A673 (cell line): ENCODE results near the gene NACC2. TPM values are rescaled to one million over a fixed set of nuclear protein-coding genes. Genes with fewer than 3 reads are reported as not detected.

Source experiments
- BruUV-seq: library from RNA; stranded (reverse); fragments of 400-500 nt; replicated peaks from 2 replicates; lab custom pipeline; 2021; lab: Mats Ljungman, UMichigan
- CTCF ChIA-PET: fragments of 300-600 bp; sonication (Branson Sonifier 250); formaldehyde crosslinking; loops from one replicate; lab custom pipeline; 2022; ENCODE audit warnings: antibody characterized with exemption; lab: Charles Lee
- POLR2A ChIA-PET: fragments of 300-600 bp; sonication (Branson Sonifier 250); formaldehyde crosslinking; loops from one replicate; lab custom pipeline; 2022; ENCODE audit warnings: antibody characterized with exemption; ENCODE audit not compliant: low non-redundant PET; lab: Charles Lee
- DNase-seq: peaks from one replicate; pipeline ENCODE4 v3.0.0-alpha.2; 2015; ENCODE audit warnings: low spot score
- H3K27ac ChIP-seq: fragments of 200-600 bp; sonication (generic); 2 replicates; pipeline ENCODE4 v1.5.1; 2016; ENCODE audit warnings: mixed run types, low read depth, mild to moderate bottlenecking, mixed read lengths, antibody characterized with exemption, low read length; ENCODE audit not compliant: poor library complexity, severe bottlenecking
- H3K27me3 ChIP-seq: fragments of 200-600 bp; sonication (generic); replicated peaks from 2 replicates; pipeline ENCODE4 v1.6.1; 2017; ENCODE audit warnings: mixed run types, low read depth, mild to moderate bottlenecking, mixed read lengths, antibody characterized with exemption, low read length; ENCODE audit not compliant: insufficient read depth, poor library complexity
- H3K36me3 ChIP-seq: fragments of 200-600 bp; sonication (generic); 2 replicates; pipeline ENCODE4 v1.6.1; 2016; ENCODE audit warnings: mixed run types, mild to moderate bottlenecking, mixed read lengths, antibody characterized with exemption, low read length; ENCODE audit not compliant: insufficient read depth, poor library complexity, severe bottlenecking
- H3K4me1 ChIP-seq: fragments of 200-600 bp; sonication (generic); 2 replicates; pipeline ENCODE4 v1.6.1; 2017; ENCODE audit warnings: mixed run types, mild to moderate bottlenecking, mixed read lengths, antibody characterized with exemption, low read length; ENCODE audit not compliant: insufficient read depth, poor library complexity, severe bottlenecking
- H3K4me3 ChIP-seq: fragments of 200-600 bp; sonication (generic); 2 replicates; pipeline ENCODE4 v1.5.1; 2016; ENCODE audit warnings: low read depth, mixed run types, mild to moderate bottlenecking, mixed read lengths, low read length; ENCODE audit not compliant: poor library complexity, severe bottlenecking
- H3K9me3 ChIP-seq: fragments of 200-600 bp; sonication (generic); 2 replicates; pipeline ENCODE4 v1.6.1; 2016; ENCODE audit warnings: mixed run types, low read depth, mild to moderate bottlenecking, mixed read lengths, antibody characterized with exemption, low read length; ENCODE audit not compliant: poor library complexity, severe bottlenecking
- CTCF ChIP-seq: fragments of 300-800, 200-600 bp; sonication (generic); conservative IDR thresholded peaks from 2 replicates; pipeline ENCODE4 v1.5.1; 2017; ENCODE audit warnings: low read depth, mild to moderate bottlenecking, antibody characterized with exemption, low read length, moderate library complexity, mixed read lengths
- EZH2 ChIP-seq: fragments of 200-600 bp; sonication (generic); IDR thresholded peaks from 2 replicates; pipeline ENCODE4 v1.6.1; 2017; ENCODE audit warnings: borderline replicate concordance, low read depth, mild to moderate bottlenecking, mixed read lengths, antibody characterized with exemption, low read length; ENCODE audit not compliant: poor library complexity, severe bottlenecking
- intact Hi-C: fragments of 100-400 bp; cut with micrococcal nuclease; formaldehyde crosslinking; loops from one replicate; pipeline ENCODE4 v1.10.0; 2022; ENCODE audit not compliant: unreplicated experiment
- total RNA-seq: library from RNA; stranded (reverse); gene quantifications from 2 replicates; pipeline ENCODE4 v1.2.3, GENCODE V29; 2021

Gene NACC2
- total RNA-seq, 1 experiment from 2014 or later = 19.5 TPM

GRCh38 chr9:136137321-136138265 is 42.5 kb upstream of the NACC2 start:
- TF ChIP-seq EZH2 = no peak
- no peak for TF ChIP-seq CTCF
- BruUV-seq = no TSS peak
- Histone ChIP-seq H3K27ac (no peak overlapping the region), H3K4me1 (peaks cover 9% of the 10 kb centered on the region), H3K4me3 (no peak overlapping the region), H3K27me3 (no peaks in the 10 kb centered on the region), H3K9me3 (no peaks in the 10 kb centered on the region), H3K36me3 (no peaks in the 10 kb centered on the region)
- ChIA-PET CTCF (interaction anchor here (0.6 to 1.2 kb wide), 2 partner anchors 22 to 28 kb away, joined by 3 to 4 read pairs; no protein-coding TSS in a partner anchor), POLR2A (no interaction called here)
- intact Hi-C loops = no loop called here
- DNase-seq = no peak

DNA sequence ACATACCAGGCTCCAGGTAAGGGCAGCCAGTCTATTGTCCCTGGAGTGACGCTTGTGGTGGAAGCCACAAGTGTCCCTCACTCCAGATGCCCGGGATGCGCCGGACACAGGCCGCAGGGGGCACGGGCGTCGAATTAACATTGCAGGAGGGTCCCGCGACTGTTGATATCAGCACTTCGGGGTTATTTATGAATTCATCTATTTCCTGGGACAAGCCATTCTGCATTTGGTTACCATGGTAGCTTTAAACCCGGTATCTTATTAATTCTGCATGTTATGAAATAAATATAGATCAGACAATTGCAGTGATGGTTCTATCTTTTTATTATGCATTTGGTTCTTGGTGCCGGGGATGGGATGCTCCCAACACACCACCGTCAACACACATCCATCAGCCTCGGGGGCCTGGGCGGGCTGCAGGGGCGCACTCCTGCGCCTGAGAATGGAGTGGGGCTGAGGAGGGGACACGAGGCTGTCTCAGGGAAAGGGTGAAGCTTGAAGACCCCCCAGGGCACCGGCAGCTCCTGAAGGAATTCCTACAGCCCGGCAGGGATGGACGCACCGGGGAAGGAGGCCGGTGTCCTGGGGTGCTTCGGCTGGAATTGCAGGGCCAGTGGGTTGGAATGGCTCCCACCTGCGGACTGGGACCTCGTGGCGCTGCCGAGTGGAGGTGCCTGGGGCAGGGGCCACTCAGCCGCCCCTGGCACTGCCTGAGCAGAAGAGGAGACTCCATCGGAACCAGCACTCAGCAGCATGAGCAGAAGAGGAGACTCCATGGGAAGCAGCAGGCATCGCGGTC is 41.2 kb upstream of the NACC2 start:
- no TSS peak for BruUV-seq
- H3K36me3 ChIP-seq = no peaks in the 10 kb centered on the region
- intact Hi-C loops = no loop called here
- H3K27ac ChIP-seq = no peak overlapping the region
- ChIA-PET POLR2A (no interaction called here), CTCF (no interaction called here)
- H3K4me1 ChIP-seq = peaks cover 9% of the 10 kb centered on the region
- TF ChIP-seq EZH2 (no peak), CTCF (no peak)
- DNase-seq = no peak
- H3K9me3 ChIP-seq = no peaks in the 10 kb centered on the region
- H3K27me3 ChIP-seq = no peaks in the 10 kb centered on the region
- H3K4me3 ChIP-seq = no peak overlapping the region

- no peak for DNase-seq
- Histone ChIP-seq H3K36me3 (no peaks in the 10 kb centered on the region), H3K4me3 (no peak overlapping the region), H3K4me1 (peaks cover 9% of the 10 kb centered on the region), H3K27ac (no peak overlapping the region), H3K27me3 (no peaks in the 10 kb centered on the region), H3K9me3 (no peaks in the 10 kb centered on the region)
- POLR2A ChIA-PET = no interaction called here
- no TSS peak for BruUV-seq
- CTCF ChIA-PET = interaction anchor here (0.6 kb wide), 1 partner anchor 85 kb away, joined by 3 read pairs; no protein-coding TSS in a partner anchor
- TF ChIP-seq CTCF (no peak), EZH2 (no peak)
- intact Hi-C loops = no loop called here
Observed at GRCh38 chr9:136135326-136136126, 40.4 kb upstream of the NACC2 start.
